ENCODE measurements around the gene PARP11. TPM values are rescaled to one million over a fixed set of nuclear protein-coding genes. Genes with fewer than 3 reads are reported as not detected.

The PARP11 gene
- 1 to 10 TPM; 5.4 to 9.5 (median 8.5) TPM for polyA plus RNA-seq

- Mint-ChIP-seq H3K27me3 (ENCODE audit: low read depth in 3 of 3) (peaks cover 2 to 3% (median 3%) of the 10 kb centered on the region in 3 donors), H3K4me1 (peaks cover 53 to 54% of the 10 kb centered on the region in 2 donors), H3K9me3 (no peaks in the 10 kb centered on the region), H3K4me3 (peak within 1 kb of the TSS; percentile 81 to 98 (median 97)), H3K27ac (peak within 1 kb of the TSS; percentile 95 to 99 (median 99)), H3K36me3 (no peaks in the 10 kb centered on the region)
- peak; percentile 97 to 98 (median 97) for DNase-seq
Observed at GRCh38 chr12:3872800-3873636, at the start of gene PARP11. TSS of gene PARP11 (minus strand) at chr12:3873399. CDS start at chr12:3873229, 170 bp downstream.

GRCh38 chr12:3922033-3922432 lies 48.8 kb upstream of the PARP11 start:
- Mint-ChIP-seq H3K36me3 (no peaks in the 10 kb centered on the region), H3K4me1 (no peaks in the 10 kb centered on the region), H3K27me3 (ENCODE audit: low read depth in 3 of 3) (peaks cover 0 to 10% (median 2%) of the 10 kb centered on the region in 3 donors), H3K9me3 (no peaks in the 10 kb centered on the region), H3K4me3 (no peak overlapping the region), H3K27ac (no peak overlapping the region)
- no peak for DNase-seq

GRCh38 chr12:3921526-3921925 lies 48.3 kb upstream of the PARP11 start:
- Mint-ChIP-seq H3K36me3 (no peaks in the 10 kb centered on the region), H3K4me3 (no peak overlapping the region), H3K27me3 (ENCODE audit: low read depth in 3 of 3) (peaks cover 0 to 10% (median 4%) of the 10 kb centered on the region in 3 donors), H3K9me3 (no peaks in the 10 kb centered on the region), H3K4me1 (no peaks in the 10 kb centered on the region), H3K27ac (no peak overlapping the region)
- DNase-seq, result no peak

GRCh38 chr12:3921151-3921471 lies 47.9 kb upstream of the PARP11 start:
- no peaks in the 10 kb centered on the region for H3K4me1 Mint-ChIP-seq

GRCh38 chr12:3920351-3921150 lies 47.4 kb upstream of the PARP11 start:
- no peak for DNase-seq
- H3K36me3 Mint-ChIP-seq, result no peaks in the 10 kb centered on the region
- H3K4me1 Mint-ChIP-seq, result no peaks in the 10 kb centered on the region
- H3K9me3 Mint-ChIP-seq, result no peaks in the 10 kb centered on the region
- H3K27me3 Mint-ChIP-seq (ENCODE audit: low read depth in 3 of 3), result peaks cover 0 to 4% (median 4%) of the 10 kb centered on the region in 3 donors
- no peak overlapping the region for H3K27ac Mint-ChIP-seq
- no peak overlapping the region for H3K4me3 Mint-ChIP-seq

More at GRCh38 chr12:3921151-3921471, 47.9 kb upstream of the PARP11 start:
- Mint-ChIP-seq H3K9me3 (no peaks in the 10 kb centered on the region), H3K27ac (no peak overlapping the region), H3K4me3 (no peak overlapping the region), H3K36me3 (no peaks in the 10 kb centered on the region), H3K27me3 (ENCODE audit: low read depth in 3 of 3) (peaks cover 0 to 6% (median 4%) of the 10 kb centered on the region in 3 donors)
- DNase-seq, result no peak

- peaks cover 0 to 1% (median 0%) of the 10 kb centered on the region in 6 donors for H3K9me3 Mint-ChIP-seq
- H3K27ac Mint-ChIP-seq, result no peak overlapping the region
- DNase-seq, result no peak
- no peaks in the 10 kb centered on the region for H3K4me1 Mint-ChIP-seq
- H3K27me3 Mint-ChIP-seq (ENCODE audit: low read depth in 3 of 3), result peaks cover 2 to 5% (median 3%) of the 10 kb centered on the region in 3 donors
- no peaks in the 10 kb centered on the region for H3K36me3 Mint-ChIP-seq
- no peak overlapping the region for H3K4me3 Mint-ChIP-seq
Observed at GRCh38 chr12:3913278-3913677, 40.1 kb upstream of the PARP11 start.

GRCh38 chr12:3912863-3913262 lies 39.7 kb upstream of the PARP11 start:
- H3K36me3 Mint-ChIP-seq, result no peaks in the 10 kb centered on the region
- H3K9me3 Mint-ChIP-seq, result peaks cover 0 to 1% (median 0%) of the 10 kb centered on the region in 6 donors
- H3K27me3 Mint-ChIP-seq (ENCODE audit: low read depth in 3 of 3), result peaks cover 2 to 7% (median 6%) of the 10 kb centered on the region in 3 donors
- H3K4me1 Mint-ChIP-seq, result no peaks in the 10 kb centered on the region
- H3K4me3 Mint-ChIP-seq, result no peak overlapping the region
- DNase-seq, result no peak
- no peak overlapping the region for H3K27ac Mint-ChIP-seq

- H3K36me3 Mint-ChIP-seq, result no peaks in the 10 kb centered on the region
- H3K4me3 Mint-ChIP-seq, result no peak overlapping the region
- DNase-seq, result no peak
- peaks cover 0 to 1% (median 0%) of the 10 kb centered on the region in 6 donors for H3K9me3 Mint-ChIP-seq
- H3K4me1 Mint-ChIP-seq, result no peaks in the 10 kb centered on the region
- no peak overlapping the region for H3K27ac Mint-ChIP-seq
- peaks cover 0 to 7% (median 6%) of the 10 kb centered on the region in 3 donors for H3K27me3 Mint-ChIP-seq (ENCODE audit: low read depth in 3 of 3)
Observed at GRCh38 chr12:3911409-3911808, 38.2 kb upstream of the PARP11 start.

- H3K4me1 Mint-ChIP-seq, result no peaks in the 10 kb centered on the region
- no peak for DNase-seq
- no peak overlapping the region for H3K4me3 Mint-ChIP-seq
- H3K27me3 Mint-ChIP-seq (ENCODE audit: low read depth in 3 of 3), result peaks cover 2 to 23% (median 6%) of the 10 kb centered on the region in 3 donors
- no peaks in the 10 kb centered on the region for H3K36me3 Mint-ChIP-seq
- H3K27ac Mint-ChIP-seq, result no peak overlapping the region
- H3K9me3 Mint-ChIP-seq, result no peaks in the 10 kb centered on the region
Observed at GRCh38 chr12:3905664-3906063, 32.5 kb upstream of the PARP11 start.

GRCh38 chr12:3904999-3905398 lies 31.8 kb upstream of the PARP11 start:
- Mint-ChIP-seq H3K4me3 (no peak overlapping the region), H3K36me3 (no peaks in the 10 kb centered on the region), H3K27ac (no peak overlapping the region), H3K9me3 (no peaks in the 10 kb centered on the region), H3K27me3 (ENCODE audit: low read depth in 3 of 3) (peaks cover 2 to 23% (median 6%) of the 10 kb centered on the region in 3 donors), H3K4me1 (no peaks in the 10 kb centered on the region)
- DNase-seq, result no peak

- no peak overlapping the region for H3K4me3 Mint-ChIP-seq
- DNase-seq, result no peak
- peaks cover 2 to 24% (median 2%) of the 10 kb centered on the region in 3 donors for H3K27me3 Mint-ChIP-seq (ENCODE audit: low read depth in 3 of 3)
- no peaks in the 10 kb centered on the region for H3K9me3 Mint-ChIP-seq
- H3K27ac Mint-ChIP-seq, result no peak overlapping the region
- no peaks in the 10 kb centered on the region for H3K36me3 Mint-ChIP-seq
- peaks cover 0 to under 1% of the 10 kb centered on the region in 2 donors for H3K4me1 Mint-ChIP-seq
Observed at GRCh38 chr12:3902921-3903320, 29.7 kb upstream of the PARP11 start.

GRCh38 chr12:3901116-3901515 lies 27.9 kb upstream of the PARP11 start:
- no peak overlapping the region for H3K4me3 Mint-ChIP-seq
- peaks cover 2 to 20% (median 2%) of the 10 kb centered on the region in 3 donors for H3K27me3 Mint-ChIP-seq (ENCODE audit: low read depth in 3 of 3)
- H3K9me3 Mint-ChIP-seq, result no peaks in the 10 kb centered on the region
- no peak for DNase-seq
- no peaks in the 10 kb centered on the region for H3K36me3 Mint-ChIP-seq
- no peak overlapping the region for H3K27ac Mint-ChIP-seq
- peaks cover 11 to 15% of the 10 kb centered on the region in 2 donors for H3K4me1 Mint-ChIP-seq

- no peak overlapping the region for H3K4me3 Mint-ChIP-seq
- H3K27ac Mint-ChIP-seq, result no peak overlapping the region
Observed at GRCh38 chr12:3898756-3899155, 25.6 kb upstream of the PARP11 start.

More at GRCh38 chr12:3898756-3899155, 25.6 kb upstream of the PARP11 start:
- no peaks in the 10 kb centered on the region for H3K9me3 Mint-ChIP-seq
- H3K36me3 Mint-ChIP-seq, result no peaks in the 10 kb centered on the region
- peaks cover 1 to 12% (median 2%) of the 10 kb centered on the region in 3 donors for H3K27me3 Mint-ChIP-seq (ENCODE audit: low read depth in 3 of 3)
- peaks cover 11 to 15% of the 10 kb centered on the region in 2 donors for H3K4me1 Mint-ChIP-seq
- no peak for DNase-seq

All from immature natural killer cell (primary cell).